HEK293 (cell line): Measurements from ENCODE around the gene CELF4.

Source experiments
- CTCF ChIA-PET: fragments of 350-600 bp; formaldehyde crosslinking; extraction: SDS; loops from one replicate; lab custom pipeline; 2021; ENCODE audit warnings: antibody characterized with exemption; lab: Yijun Ruan, JAX
- POLR2A ChIA-PET: fragments of 300-600 bp; formaldehyde crosslinking; extraction: SDS; loops from one replicate; lab custom pipeline; 2020; ENCODE audit warnings: antibody characterized with exemption, inconsistent platforms; lab: Yijun Ruan, JAX
- H3K27ac ChIP-seq: fragments of 200-500 bp; sonication (Bioruptor generic); 2 replicates; pipeline ENCODE4 v1.5.1; 2014; ENCODE audit warnings: low read depth, low read length, control low read depth, inconsistent platforms; ENCODE audit errors: extremely low read depth
- H3K36me3 ChIP-seq, 2 experiments: fragments of 200-500 bp in 1 of 2; sonication (Bioruptor generic) in 1 of 2; 1 replicate in 1 of 2; 2 replicates in 1 of 2; pipeline ENCODE4 v1.5.1; 2014 to 2017; ENCODE audit warnings: inconsistent platforms in 2 of 2, low read length in 2 of 2; ENCODE audit not compliant: control insufficient read depth in 2 of 2, insufficient read depth in 1 of 2
- H3K4me1 ChIP-seq: fragments of 200-500 bp; sonication (Bioruptor generic); 2 replicates; pipeline ENCODE4 v1.5.1; 2014; ENCODE audit warnings: mild to moderate bottlenecking, low read length, inconsistent platforms; ENCODE audit not compliant: control insufficient read depth, insufficient read depth
- H3K4me3 ChIP-seq: 2 replicates; pipeline ENCODE4 v1.5.1; 2011; ENCODE audit warnings: low read depth, mild to moderate bottlenecking, control low read depth, low read length, moderate library complexity
- H3K9me3 ChIP-seq: fragments of 200-500 bp; sonication (Bioruptor generic); 2 replicates; pipeline ENCODE4 v1.5.1; 2014; ENCODE audit warnings: low read depth, low read length, inconsistent platforms; ENCODE audit not compliant: control insufficient read depth, insufficient read depth
- ELK4 ChIP-seq: IDR thresholded peaks from 2 replicates; pipeline ENCODE4 v1.6.1; 2011; ENCODE audit warnings: mild to moderate bottlenecking, low read depth, low read length, borderline replicate concordance
- GLIS1 ChIP-seq: fragments of 450-650 bp; formaldehyde crosslinking; IDR thresholded peaks from 2 replicates; pipeline ENCODE4 v1.5.1; 2016; ENCODE audit warnings: missing biosample characterization, missing genetic modification characterization
- MEIS1 ChIP-seq: sonication (generic); formaldehyde crosslinking; IDR thresholded peaks from 2 replicates; pipeline ENCODE4 v1.8.1; 2022; ENCODE audit warnings: missing genetic modification reagents, mild to moderate bottlenecking, borderline replicate concordance
- SP3 ChIP-seq: fragments of 450-650 bp; formaldehyde crosslinking; IDR thresholded peaks from 2 replicates; pipeline ENCODE4 v1.5.1; 2016; ENCODE audit warnings: missing biosample characterization, missing genetic modification characterization
- TCF7L2 ChIP-seq: IDR thresholded peaks from 2 replicates; pipeline ENCODE4 v1.6.1; 2011; ENCODE audit warnings: low read depth, mild to moderate bottlenecking, inconsistent platforms, low read length, moderate library complexity, borderline replicate concordance
- ZFHX2 ChIP-seq: fragments of 450-650 bp; formaldehyde crosslinking; conservative IDR thresholded peaks from 2 replicates; pipeline ENCODE4 v1.5.1; 2016; ENCODE audit warnings: missing biosample characterization, missing genetic modification characterization
- ZIC2 ChIP-seq: fragments of 450-650 bp; formaldehyde crosslinking; IDR thresholded peaks from 2 replicates; pipeline ENCODE4 v1.5.1; 2016; ENCODE audit warnings: missing biosample characterization, missing genetic modification characterization
- ZNF112 ChIP-seq: fragments of 450-650 bp; formaldehyde crosslinking; IDR thresholded peaks from 2 replicates; pipeline ENCODE4 v1.5.0; 2017; ENCODE audit warnings: missing biosample characterization, missing genetic modification characterization
- ZNF18 ChIP-seq: fragments of 450-650 bp; formaldehyde crosslinking; IDR thresholded peaks from 2 replicates; pipeline ENCODE4 v1.5.1; 2016; ENCODE audit warnings: missing biosample characterization, missing genetic modification characterization
- ZNF239 ChIP-seq: fragments of 450-650 bp; formaldehyde crosslinking; IDR thresholded peaks from 2 replicates; pipeline ENCODE4 v1.5.1; 2016; ENCODE audit warnings: missing biosample characterization, missing genetic modification characterization
- ZNF350 ChIP-seq: fragments of 450-650 bp; formaldehyde crosslinking; IDR thresholded peaks from 2 replicates; pipeline ENCODE4 v1.5.0; 2017; ENCODE audit warnings: missing biosample characterization, mild to moderate bottlenecking, missing genetic modification characterization
- ZNF37A ChIP-seq: fragments of 450-650 bp; IDR thresholded peaks from 2 replicates; pipeline ENCODE4 v1.5.1; 2018; ENCODE audit warnings: missing biosample characterization, missing genetic modification characterization
- ZNF433 ChIP-seq: fragments of 450-650 bp; formaldehyde crosslinking; IDR thresholded peaks from 2 replicates; pipeline ENCODE4 v1.5.1; 2016; ENCODE audit warnings: missing biosample characterization, missing genetic modification characterization, low read depth
- ZNF555 ChIP-seq: fragments of 450-650 bp; formaldehyde crosslinking; conservative IDR thresholded peaks from 2 replicates; pipeline ENCODE4 v1.5.1; 2017; ENCODE audit warnings: missing biosample characterization, mild to moderate bottlenecking, missing genetic modification characterization, inconsistent platforms
- ZNF629 ChIP-seq: fragments of 450-650 bp; formaldehyde crosslinking; IDR thresholded peaks from 2 replicates; pipeline ENCODE4 v1.5.1; 2017; ENCODE audit warnings: missing biosample characterization, missing genetic modification characterization
- TF ChIP-seq, protein P1 (sequence below): fragments of 450-650 bp; formaldehyde crosslinking; IDR thresholded peaks from 2 replicates; pipeline ENCODE4 v1.5.1; 2017; ENCODE audit warnings: missing biosample characterization, missing genetic modification characterization
- TF ChIP-seq, protein P2 (sequence below): fragments of 450-650 bp; formaldehyde crosslinking; IDR thresholded peaks from 2 replicates; pipeline ENCODE4 v1.5.1; 2016; ENCODE audit warnings: missing biosample characterization, missing genetic modification characterization

The CELF4 gene

DNA sequence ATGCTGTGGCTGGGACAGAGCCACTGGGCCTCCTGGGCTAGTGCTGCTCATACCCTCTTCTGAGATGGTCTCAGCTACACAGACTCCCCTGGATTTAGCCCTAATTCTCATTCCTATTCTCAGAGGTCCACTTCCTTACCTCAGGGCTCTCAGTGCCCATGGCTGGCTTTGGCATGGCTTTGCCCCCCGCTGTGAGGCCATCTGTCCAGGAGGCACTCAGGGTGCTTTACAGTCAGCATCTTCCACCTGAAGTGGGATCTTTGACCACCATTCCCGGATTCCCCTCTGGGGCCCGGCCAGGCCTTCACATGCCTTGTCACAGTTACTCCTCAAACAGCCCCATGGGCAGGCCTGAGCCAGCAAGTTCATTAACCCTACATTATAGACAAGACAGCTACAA is 161.8 kb downstream of the CELF4 start (continued):
- TF ChIP-seq ELK4 (no peak), ZNF555 (tag by site-specific recombination) (no peak), ZNF433 (tag by site-specific recombination) (no peak), ZNF18 (tag by site-specific recombination) (no peak), ZNF350 (tag by site-specific recombination) (no peak), MEIS1 (no peak)

DNA sequence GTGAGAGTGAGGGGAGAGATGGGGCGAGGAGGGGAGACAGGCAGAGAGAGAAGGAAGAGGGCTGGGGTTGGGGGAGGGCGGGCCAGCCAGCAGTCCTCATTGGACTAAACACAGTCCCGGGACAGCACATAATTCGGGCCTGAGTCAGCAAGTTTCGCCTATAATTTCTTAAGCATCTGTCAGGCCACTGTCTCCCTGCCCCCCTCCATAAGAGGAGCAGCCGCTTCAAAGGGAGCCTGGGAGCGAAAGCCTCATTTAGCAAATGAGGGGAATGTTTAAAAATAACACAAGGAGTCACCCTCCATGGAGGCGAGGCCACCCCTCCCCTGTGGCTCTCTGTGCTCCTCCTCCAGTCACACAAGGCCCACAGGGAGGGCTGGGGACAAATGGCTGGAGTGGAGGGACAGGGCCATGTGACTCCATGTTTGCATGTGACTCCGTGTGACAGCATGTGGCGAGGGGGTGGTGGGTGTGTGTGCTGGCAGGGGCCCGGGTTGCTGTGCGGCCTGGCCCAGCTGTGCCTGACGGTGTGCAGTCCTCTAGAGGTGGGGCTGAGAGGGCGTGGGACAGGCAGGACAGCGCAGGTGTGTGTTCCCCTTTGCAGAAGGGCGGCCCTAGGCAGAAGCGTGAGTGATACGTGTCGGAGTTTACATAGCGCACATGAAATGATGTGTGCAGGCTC is 162.4 kb downstream of the CELF4 start:
- CTCF ChIA-PET, result no interaction called here

DNA sequence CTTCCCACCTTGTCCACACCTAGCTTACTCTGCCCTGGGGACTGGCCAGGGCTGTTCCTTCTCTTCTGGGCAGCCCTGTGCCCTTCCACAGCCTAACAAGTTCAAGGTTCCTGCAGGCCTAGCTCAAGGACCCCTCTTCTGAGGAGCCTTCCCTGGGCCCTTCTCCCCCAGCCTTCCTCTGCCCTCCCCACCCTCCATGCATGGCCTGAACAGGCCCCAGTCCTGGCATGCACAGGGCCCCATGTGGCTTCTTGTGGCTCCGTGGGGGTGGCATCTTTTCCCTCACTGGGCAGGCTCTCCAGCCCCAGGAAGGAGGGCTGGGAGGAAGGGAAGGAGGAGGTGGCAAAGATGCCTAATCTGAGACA is 162.9 kb downstream of the CELF4 start:
- no peak overlapping the region for H3K4me3 ChIP-seq
- no peaks in the 10 kb centered on the region for H3K36me3 ChIP-seq
- no peaks in the 10 kb centered on the region for H3K4me1 ChIP-seq
- H3K9me3 ChIP-seq, result no peaks in the 10 kb centered on the region
- ChIA-PET CTCF (interaction anchor here (0.7 to 1.7 kb wide), 3 partner anchors 15 to 83 kb away, joined by 3 to 4 read pairs (median 3); no protein-coding TSS in a partner anchor), POLR2A (no interaction called here)
- H3K27ac ChIP-seq, result no peak overlapping the region
- TF ChIP-seq ZNF112 (tag by site-specific recombination) (no peak), GLIS1 (peak; percentile 21), ZNF629 (tag by site-specific recombination) (no peak)

More for the DNA sequence above, 162.4 kb downstream of the CELF4 start:
- Histone ChIP-seq H3K27ac (no peak overlapping the region), H3K36me3 (no peaks in the 10 kb centered on the region), H3K4me3 (no peak overlapping the region), H3K9me3 (no peaks in the 10 kb centered on the region), H3K4me1 (no peaks in the 10 kb centered on the region)
- POLR2A ChIA-PET, result no interaction called here
- TF ChIP-seq ZNF239 (tag by site-specific recombination), result no peak
- peak; percentile 21; the same call in 1 of the 2 replicates for TF ChIP-seq TCF7L2
- TF ChIP-seq, protein P1, sequence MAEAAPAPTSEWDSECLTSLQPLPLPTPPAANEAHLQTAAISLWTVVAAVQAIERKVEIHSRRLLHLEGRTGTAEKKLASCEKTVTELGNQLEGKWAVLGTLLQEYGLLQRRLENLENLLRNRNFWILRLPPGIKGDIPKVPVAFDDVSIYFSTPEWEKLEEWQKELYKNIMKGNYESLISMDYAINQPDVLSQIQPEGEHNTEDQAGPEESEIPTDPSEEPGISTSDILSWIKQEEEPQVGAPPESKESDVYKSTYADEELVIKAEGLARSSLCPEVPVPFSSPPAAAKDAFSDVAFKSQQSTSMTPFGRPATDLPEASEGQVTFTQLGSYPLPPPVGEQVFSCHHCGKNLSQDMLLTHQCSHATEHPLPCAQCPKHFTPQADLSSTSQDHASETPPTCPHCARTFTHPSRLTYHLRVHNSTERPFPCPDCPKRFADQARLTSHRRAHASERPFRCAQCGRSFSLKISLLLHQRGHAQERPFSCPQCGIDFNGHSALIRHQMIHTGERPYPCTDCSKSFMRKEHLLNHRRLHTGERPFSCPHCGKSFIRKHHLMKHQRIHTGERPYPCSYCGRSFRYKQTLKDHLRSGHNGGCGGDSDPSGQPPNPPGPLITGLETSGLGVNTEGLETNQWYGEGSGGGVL (tag by site-specific recombination), result 0 out of 2 replicates have a peak, but pooled peaks have one; percentile 58
- TF ChIP-seq SP3, result no peak
- no peak for TF ChIP-seq ZNF37A (tag by site-specific recombination)
- peak; percentile 68 for TF ChIP-seq ZIC2 (tag by site-specific recombination)
- peak; percentile 26; the same call in 1 of the 2 replicates for TF ChIP-seq ZFHX2
- TF ChIP-seq, protein P2, sequence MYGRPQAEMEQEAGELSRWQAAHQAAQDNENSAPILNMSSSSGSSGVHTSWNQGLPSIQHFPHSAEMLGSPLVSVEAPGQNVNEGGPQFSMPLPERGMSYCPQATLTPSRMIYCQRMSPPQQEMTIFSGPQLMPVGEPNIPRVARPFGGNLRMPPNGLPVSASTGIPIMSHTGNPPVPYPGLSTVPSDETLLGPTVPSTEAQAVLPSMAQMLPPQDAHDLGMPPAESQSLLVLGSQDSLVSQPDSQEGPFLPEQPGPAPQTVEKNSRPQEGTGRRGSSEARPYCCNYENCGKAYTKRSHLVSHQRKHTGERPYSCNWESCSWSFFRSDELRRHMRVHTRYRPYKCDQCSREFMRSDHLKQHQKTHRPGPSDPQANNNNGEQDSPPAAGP, result peak; percentile 75
